Stimulated activated CD4-positive, alpha-beta T cell treated with anti-CD3 and anti-CD28 coated beads, Interleukin-1b, Interleukin-23, amount 100 ng/mL, for 1 hour (primary cell): ENCODE measurements around the gene ZFP36L1.
"Not testable (repeated sequence)": the region's sequence is repeated elsewhere in the genome, so short reads cannot be mapped to it uniquely, and the experiment has no call there.

ENCODE experiments used
- DNase-seq, 2 donors: peaks; one replicate each; pipeline ENCODE4 v3.0.0-alpha.2; 2020; ENCODE audit warnings: low read depth in 2 of 2

Gene ZFP36L1

GRCh38 chr14:68784226-68784910 lies 8.5 kb downstream of the ZFP36L1 start:
- DNase-seq: no peak

DNA sequence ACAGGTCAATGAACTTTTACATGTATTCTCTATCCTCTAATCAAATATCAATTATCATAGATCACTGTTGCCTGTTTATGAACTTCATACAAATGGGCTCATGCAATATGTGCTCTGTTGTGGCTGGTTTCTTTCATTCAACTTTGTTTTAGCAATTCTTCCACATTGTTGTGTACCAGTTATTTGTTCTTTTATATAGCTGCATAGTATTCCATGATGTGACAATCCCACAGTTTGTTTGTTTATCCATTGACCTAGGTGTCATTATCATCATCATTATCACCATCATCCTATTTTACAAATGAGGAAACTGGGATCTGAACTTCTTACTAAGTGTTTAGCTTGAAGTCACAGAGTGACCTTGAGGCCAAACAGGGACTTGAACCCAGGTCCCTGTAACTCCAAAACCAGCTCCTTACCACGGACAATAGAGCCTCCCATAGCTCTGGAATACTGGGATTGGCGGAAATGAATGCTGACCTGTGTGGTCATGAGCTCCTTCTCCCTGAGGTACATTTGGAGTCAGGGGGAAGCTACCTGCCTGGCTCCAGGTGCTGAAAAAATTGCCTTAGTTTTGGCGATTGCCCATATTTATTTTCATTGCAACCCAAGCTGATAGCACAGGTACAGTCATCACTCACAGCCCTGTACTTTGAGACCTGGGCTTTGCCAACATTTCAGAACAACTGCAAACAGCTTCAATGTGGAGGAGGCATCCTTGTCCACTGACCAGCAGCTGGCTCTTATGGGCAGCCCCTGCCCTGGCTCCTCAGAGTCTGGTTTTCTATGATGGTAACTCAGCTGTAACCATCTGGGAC lies 9.2 kb downstream of the ZFP36L1 start:
- no peak for DNase-seq

DNA sequence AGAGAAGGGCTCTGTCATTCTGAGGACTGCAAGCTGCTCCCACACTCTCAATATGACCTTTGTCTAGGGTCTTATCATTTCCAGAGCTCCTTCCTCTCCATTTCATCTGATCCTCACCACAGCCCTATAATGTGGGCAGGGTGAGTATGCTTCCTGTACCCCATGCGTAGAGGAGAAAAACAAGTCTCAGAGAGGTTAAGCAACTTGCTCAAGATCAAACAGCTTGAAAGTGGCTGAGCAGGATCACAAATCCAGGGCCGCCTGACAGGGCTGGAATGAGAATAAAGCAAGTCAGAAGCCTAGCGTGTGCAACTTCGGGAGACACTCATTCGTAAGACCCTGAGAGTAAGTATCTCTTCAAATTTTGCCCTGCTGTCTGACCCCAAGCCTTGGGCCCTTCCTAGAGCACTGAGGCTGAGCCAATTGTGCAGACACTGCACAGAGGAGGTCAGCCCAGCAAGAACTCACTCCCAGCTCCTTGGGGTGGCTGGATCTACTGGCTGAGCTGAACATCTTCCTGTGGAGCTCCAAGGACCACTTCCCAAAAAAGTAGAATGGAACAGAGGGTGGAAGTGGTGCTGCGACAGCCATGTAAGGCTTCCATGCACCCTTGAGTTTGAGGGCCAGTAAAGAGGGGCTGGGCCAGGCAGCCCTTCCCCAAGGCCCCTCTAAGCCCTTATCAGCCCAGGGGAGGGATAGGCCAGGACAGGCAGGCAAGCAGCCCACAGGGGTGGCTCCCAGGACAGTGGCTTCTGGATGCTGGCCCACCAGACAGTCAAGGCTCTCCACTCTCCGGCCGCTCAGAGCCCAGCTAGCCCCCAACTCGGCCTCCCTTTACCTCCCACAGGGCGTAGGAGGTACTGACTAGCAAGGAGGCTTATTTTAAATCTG lies 10.5 kb downstream of the ZFP36L1 start:
- no peak for DNase-seq

DNA sequence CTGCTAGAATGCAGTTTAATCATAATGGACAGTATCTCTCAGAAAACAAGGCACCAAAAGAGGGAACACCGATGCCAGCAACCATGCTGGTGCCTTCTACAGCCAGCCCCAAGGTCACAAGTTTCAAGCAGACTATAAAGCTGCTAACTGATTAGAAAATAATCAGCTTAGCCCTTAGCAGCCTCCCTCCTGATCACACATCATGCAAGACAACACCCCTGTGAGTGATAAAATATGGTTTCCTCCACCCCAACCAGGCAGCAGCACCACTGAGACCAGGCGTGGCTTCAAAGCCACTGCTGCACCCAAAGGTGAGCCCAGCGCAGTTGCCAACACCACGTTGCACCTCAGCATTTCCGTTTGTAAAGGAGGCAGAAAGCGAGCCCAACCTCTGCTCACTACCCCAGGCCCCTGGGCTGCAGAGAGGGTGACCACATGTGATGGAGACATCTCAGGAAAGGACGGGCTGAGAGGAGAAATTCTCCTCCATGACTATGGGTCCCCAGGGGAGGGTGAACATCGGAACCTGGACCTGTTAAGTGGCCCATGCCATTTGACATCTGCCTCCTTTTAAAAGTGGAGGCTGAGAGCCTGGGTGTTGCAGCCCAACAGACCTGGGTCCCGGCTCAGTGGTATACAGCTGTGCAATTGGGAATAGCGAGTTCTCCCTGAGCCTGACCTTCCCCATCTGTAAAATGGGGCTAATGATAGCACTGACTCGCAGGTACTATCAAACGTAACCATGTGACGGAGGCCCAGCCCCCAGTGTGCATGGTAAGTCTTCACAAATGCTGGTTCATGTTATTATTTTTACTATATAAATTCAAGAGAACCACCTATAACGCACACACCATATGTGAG lies 11.5 kb downstream of the ZFP36L1 start:
- no peak for DNase-seq

- no peak for DNase-seq
Observed at GRCh38 chr14:68780358-68781160, 12.3 kb downstream of the ZFP36L1 start.

- no peak for DNase-seq
Observed at GRCh38 chr14:68779761-68780323, 13.0 kb downstream of the ZFP36L1 start.

- no peak for DNase-seq
Observed at GRCh38 chr14:68777644-68778043, 15.2 kb downstream of the ZFP36L1 start.

DNA sequence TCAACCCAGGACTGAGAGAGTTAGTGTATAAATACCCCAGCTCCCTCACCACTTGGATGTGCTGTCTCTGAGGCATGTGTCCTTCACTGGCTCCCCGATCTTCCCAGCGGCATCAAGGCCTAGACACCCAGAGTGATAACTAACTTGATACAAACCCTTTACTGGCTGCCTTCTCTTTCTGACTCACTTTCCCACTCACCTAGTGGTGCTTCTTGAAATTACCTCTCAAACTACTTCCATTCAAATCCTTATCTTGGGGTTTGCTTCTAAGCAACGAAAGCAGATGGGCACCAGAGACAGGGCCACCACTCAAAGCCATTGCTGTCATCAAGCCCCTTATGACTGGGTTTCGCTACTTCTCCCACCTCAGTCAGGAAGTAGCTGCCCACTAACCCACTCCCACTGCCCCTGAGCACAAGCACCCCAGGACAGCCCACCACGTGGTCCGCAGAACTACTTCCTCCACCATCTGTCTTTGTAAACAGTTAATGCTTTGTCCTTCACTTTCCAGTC lies 17.2 kb downstream of the ZFP36L1 start:
- no peak for DNase-seq

DNA sequence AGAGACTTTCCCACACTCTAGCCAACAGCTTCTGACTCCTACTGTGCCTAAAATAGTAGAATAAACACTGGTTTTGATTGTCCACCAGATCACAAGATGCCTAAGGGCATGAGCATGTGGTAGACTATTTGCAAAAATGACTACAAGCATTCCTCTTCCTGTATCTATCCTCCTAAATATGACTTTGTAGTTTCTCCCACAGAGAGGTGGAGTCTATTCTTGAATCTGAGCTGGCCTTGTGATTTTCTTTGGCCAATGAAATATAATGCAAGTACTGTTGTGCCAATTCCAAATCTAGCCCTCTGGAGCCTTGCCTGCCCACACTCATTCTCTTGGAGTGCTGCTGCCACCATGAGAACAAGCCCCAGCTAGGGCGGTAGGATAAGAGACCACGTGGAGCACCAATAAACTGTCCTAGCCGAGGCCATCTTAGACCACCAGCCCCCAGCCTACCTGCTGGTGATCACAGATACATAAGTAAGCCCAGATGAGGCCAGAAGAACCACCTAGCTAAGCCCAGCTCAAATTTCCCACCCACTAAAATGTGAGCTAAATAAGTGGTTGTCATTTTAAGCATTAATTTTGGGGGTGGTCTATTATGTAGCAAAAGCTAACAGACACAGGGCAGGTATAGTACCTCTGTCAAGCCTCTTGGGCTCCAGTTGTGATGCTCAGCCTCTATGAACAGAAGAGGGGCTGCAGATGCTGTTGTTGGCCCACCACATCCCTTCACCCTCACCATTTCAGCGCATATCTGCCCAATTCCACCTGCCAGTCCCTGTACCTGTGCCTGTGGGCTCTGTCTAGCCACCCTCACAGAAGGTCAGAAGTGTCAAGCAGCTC lies 17.9 kb downstream of the ZFP36L1 start:
- DNase-seq: no peak

DNA sequence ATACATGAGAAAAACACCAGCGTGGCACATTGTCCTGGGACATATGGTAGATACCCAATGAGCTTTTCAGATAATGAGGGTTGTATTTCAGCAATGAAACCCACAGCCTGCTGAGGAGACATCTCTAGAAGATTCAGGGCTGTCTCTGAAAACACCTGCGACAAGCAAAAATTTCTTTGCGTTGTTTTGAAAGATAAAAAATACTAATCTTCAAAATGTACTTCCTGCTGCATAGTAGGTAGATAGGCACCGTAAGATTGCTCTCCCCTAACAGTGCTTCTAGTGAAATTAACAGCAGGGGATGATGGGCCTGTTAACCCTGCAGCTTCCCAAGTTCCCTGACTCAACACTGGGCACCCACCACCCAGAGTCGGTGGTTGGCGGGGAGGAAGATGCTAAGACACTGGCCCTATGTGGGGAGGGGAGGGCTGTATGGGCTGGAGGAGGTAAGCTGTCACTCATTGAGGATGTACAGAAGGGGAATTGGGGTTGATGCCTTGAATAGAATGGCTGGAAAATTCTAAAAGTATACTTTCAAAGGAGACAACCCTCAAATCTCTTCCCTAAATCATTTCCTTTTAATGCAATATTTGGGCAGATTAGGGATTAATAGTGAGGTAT lies 20.0 kb downstream of the ZFP36L1 start:
- no peak for DNase-seq

DNA sequence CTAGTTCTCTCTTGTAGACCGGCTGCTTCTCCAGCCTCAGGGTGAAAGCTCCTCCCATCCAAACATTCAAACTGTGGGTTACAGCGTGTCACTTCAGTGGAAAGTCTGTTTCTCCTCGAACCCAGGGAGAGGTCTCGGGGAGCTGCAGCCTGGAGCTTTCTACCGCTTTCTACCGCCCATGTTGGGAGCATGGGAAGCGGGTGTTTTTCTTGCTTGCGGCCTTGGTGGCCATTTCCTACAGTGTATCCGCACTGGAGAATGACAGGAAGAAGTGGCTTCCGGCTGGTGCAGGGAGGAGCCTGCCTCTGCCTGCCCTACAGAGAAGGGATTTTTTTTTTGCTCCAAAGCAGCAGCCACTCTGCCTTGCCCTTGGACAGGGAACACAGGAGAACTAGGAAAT lies 21.2 kb downstream of the ZFP36L1 start:
- DNase-seq: no peak

- DNase-seq: no peak
Observed at GRCh38 chr14:68770553-68771286, 22.1 kb downstream of the ZFP36L1 start.

GRCh38 chr14:68770051-68770450 lies 22.8 kb downstream of the ZFP36L1 start:
- no peak for DNase-seq

- no peak for DNase-seq
Observed at GRCh38 chr14:68768316-68768715, 24.6 kb downstream of the ZFP36L1 start.

DNA sequence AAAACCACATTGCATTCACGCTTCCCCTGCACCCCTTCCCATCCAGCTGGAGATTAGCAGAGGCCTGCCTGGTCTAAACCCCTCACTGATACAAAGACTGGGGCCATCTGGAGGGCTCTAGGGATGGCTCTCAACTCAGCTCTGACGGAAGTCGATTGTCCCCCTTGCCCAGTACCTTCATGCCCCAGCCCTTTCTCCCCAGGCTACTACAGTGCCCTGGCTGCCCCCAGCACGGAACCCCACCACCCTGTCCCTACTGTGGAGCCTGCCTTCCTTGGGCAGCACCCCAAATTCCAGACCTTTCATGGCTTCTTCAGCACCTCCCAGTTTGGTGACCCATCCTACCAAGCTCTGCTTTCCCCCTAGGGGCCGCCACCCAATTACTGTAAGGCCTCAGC lies 25.6 kb downstream of the ZFP36L1 start:
- DNase-seq: no peak

GRCh38 chr14:68766299-68767247 lies 26.3 kb downstream of the ZFP36L1 start:
- no peak for DNase-seq

DNA sequence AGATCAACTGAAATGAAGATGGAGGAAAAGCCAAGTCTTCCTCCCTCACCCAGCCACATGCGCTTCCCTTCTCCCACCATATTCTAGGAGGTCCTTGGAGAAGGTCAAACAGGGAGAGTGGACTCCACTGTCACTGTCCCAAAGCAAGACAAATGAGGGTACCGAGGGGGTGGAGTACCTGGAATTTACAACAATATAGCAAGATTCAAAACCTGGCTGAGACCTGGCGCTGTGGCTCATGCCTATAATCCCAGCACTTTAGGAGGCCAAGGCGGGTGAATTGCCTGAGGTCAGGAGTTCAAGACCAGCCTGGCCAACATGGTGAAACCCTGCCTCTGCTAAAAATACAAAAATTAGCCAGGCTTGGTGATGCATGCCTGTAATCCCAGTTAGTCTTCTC lies 29.0 kb downstream of the ZFP36L1 start:
- DNase-seq: not testable (repeated sequence)
